Measurements from ENCODE around the gene ACOXL.

- TF ChIP-seq POLR2A (IDR thresholded peaks at IDR 0.05): no peak
- TF ChIP-seq, protein P1, sequence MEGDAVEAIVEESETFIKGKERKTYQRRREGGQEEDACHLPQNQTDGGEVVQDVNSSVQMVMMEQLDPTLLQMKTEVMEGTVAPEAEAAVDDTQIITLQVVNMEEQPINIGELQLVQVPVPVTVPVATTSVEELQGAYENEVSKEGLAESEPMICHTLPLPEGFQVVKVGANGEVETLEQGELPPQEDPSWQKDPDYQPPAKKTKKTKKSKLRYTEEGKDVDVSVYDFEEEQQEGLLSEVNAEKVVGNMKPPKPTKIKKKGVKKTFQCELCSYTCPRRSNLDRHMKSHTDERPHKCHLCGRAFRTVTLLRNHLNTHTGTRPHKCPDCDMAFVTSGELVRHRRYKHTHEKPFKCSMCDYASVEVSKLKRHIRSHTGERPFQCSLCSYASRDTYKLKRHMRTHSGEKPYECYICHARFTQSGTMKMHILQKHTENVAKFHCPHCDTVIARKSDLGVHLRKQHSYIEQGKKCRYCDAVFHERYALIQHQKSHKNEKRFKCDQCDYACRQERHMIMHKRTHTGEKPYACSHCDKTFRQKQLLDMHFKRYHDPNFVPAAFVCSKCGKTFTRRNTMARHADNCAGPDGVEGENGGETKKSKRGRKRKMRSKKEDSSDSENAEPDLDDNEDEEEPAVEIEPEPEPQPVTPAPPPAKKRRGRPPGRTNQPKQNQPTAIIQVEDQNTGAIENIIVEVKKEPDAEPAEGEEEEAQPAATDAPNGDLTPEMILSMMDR (IDR thresholded peaks at IDR 0.05): no peak
Measured at GRCh38 chr2:110886826-110887573, 154.6 kb downstream of the ACOXL start.

Measured in esophagus squamous epithelium (tissue), 4 donors.